ENCODE measurements around the gene LRG1. TPM values are rescaled to one million over a fixed set of nuclear protein-coding genes. Genes with fewer than 3 reads are reported as not detected.

The LRG1 gene
- total RNA-seq, 1 donor from 2014 or later: under 0.01 TPM

- no peak for FAIRE-seq
- DNase-seq (ENCODE audit: low spot score in 2 of 2): no peak
These were observed 24.1 kb downstream of the LRG1 start for GRCh38 chr19:4515732-4516131.

GRCh38 chr19:4513248-4513647 lies 26.6 kb downstream of the LRG1 start:
- no peak for FAIRE-seq
- no peak for DNase-seq (ENCODE audit: low spot score in 2 of 2)

GRCh38 chr19:4512070-4512469 lies 27.8 kb downstream of the LRG1 start:
- FAIRE-seq: no peak

GRCh38 chr19:4511300-4512054 lies 28.4 kb downstream of the LRG1 start:
- no peak for DNase-seq (ENCODE audit: low spot score in 2 of 2)
- no peak for FAIRE-seq

More at GRCh38 chr19:4512070-4512469, 27.8 kb downstream of the LRG1 start:
- DNase-seq (ENCODE audit: low spot score in 2 of 2): no peak

- no peak for DNase-seq (ENCODE audit: low spot score in 2 of 2)
- no peak for FAIRE-seq
These were observed 29.2 kb downstream of the LRG1 start for GRCh38 chr19:4510435-4511255.

GRCh38 chr19:4508698-4509097 lies 31.1 kb downstream of the LRG1 start:
- no peak for DNase-seq (ENCODE audit: low spot score in 2 of 2)
- FAIRE-seq: no peak

- DNase-seq (ENCODE audit: low spot score in 2 of 2): no peak
- no peak for FAIRE-seq
These were observed 32.0 kb downstream of the LRG1 start for GRCh38 chr19:4507804-4508203.

GRCh38 chr19:4507150-4507452 lies 32.7 kb downstream of the LRG1 start:
- FAIRE-seq (no peak), DNase-seq (ENCODE audit: low spot score in 2 of 2) (no peak)

GRCh38 chr19:4506449-4507149 lies 33.2 kb downstream of the LRG1 start:
- no peak for DNase-seq (ENCODE audit: low spot score in 2 of 2)
- FAIRE-seq: no peak

- no peak for DNase-seq (ENCODE audit: low spot score in 2 of 2)
- FAIRE-seq: no peak
These were observed 34.0 kb downstream of the LRG1 start for GRCh38 chr19:4505570-4506448.

GRCh38 chr19:4504891-4505569 lies 34.8 kb downstream of the LRG1 start:
- FAIRE-seq: no peak
- no peak for DNase-seq (ENCODE audit: low spot score in 2 of 2)

GRCh38 chr19:4504297-4504701 lies 35.5 kb downstream of the LRG1 start:
- no peak for DNase-seq (ENCODE audit: low spot score in 2 of 2)
- FAIRE-seq: no peak

GRCh38 chr19:4503825-4504170 lies 36.0 kb downstream of the LRG1 start:
- DNase-seq (ENCODE audit: low spot score in 2 of 2) (no peak), FAIRE-seq (no peak)

GRCh38 chr19:4503132-4503824 lies 36.6 kb downstream of the LRG1 start:
- DNase-seq (ENCODE audit: low spot score in 2 of 2) (no peak), FAIRE-seq (no peak)

GRCh38 chr19:4502282-4503131 lies 37.3 kb downstream of the LRG1 start:
- DNase-seq (ENCODE audit: low spot score in 2 of 2) (no peak), FAIRE-seq (no peak)

GRCh38 chr19:4501691-4502090 lies 38.1 kb downstream of the LRG1 start:
- FAIRE-seq (no peak), DNase-seq (ENCODE audit: low spot score in 2 of 2) (no peak)

GRCh38 chr19:4500841-4501591 lies 38.8 kb downstream of the LRG1 start:
- DNase-seq (ENCODE audit: low spot score in 2 of 2) (no peak), FAIRE-seq (no peak)

- DNase-seq (ENCODE audit: low spot score in 2 of 2) (no peak), FAIRE-seq (no peak)
These were observed 40.0 kb downstream of the LRG1 start for GRCh38 chr19:4499855-4500254.
